RPMI7951 (cell line): Measurements from ENCODE around the gene LGSN. TPM values are rescaled to one million over a fixed set of nuclear protein-coding genes. Genes with fewer than 3 reads are reported as not detected.
"Not testable (repeated sequence)": the region's sequence is repeated elsewhere in the genome, so short reads cannot be mapped to it uniquely, and the experiment has no call there.

Experiments
- DNase-seq: peaks from one replicate; pipeline ENCODE4 v3.0.0-alpha.2; 2012; ENCODE audit warnings: low read depth
- total RNA-seq: library from RNA; depleted of rRNA; stranded (reverse); fragments of >200 nt; shearing (Covaris generic); gene quantifications from 2 replicates; pipeline ENCODE4 v1.2.3, GENCODE V29; 2014; rRNA removed

The LGSN gene
- total RNA-seq, result not detected in 2 replicates

- DNase-seq, result no peak
These were observed at the start of gene LGSN for GRCh38 chr6:63319939-63320338. LGSN (minus strand) TSS chr6:63319983; CDS start chr6:63319943, 40 bp downstream.

GRCh38 chr6:63368347-63368746 lies 48.6 kb upstream of the LGSN start:
- DNase-seq, result no peak

GRCh38 chr6:63362500-63363120 lies 42.8 kb upstream of the LGSN start:
- DNase-seq, result not testable (repeated sequence)

- DNase-seq, result not testable (repeated sequence)
These were observed 37.6 kb upstream of the LGSN start for GRCh38 chr6:63357384-63357783.

- no peak for DNase-seq
These were observed 35.8 kb upstream of the LGSN start for GRCh38 chr6:63355632-63356031.

GRCh38 chr6:63353286-63353630 lies 33.5 kb upstream of the LGSN start:
- DNase-seq, result no peak

GRCh38 chr6:63352544-63353285 lies 32.9 kb upstream of the LGSN start:
- DNase-seq, result peak; percentile 27

- DNase-seq, result peak; percentile 30
These were observed 32.3 kb upstream of the LGSN start for GRCh38 chr6:63352069-63352543.

- no peak for DNase-seq
These were observed 29.6 kb upstream of the LGSN start for GRCh38 chr6:63349401-63349800.

- no peak for DNase-seq
These were observed 29.1 kb upstream of the LGSN start for GRCh38 chr6:63348836-63349235.

- peak; percentile 47 for DNase-seq
These were observed 27.8 kb upstream of the LGSN start for GRCh38 chr6:63347599-63347998.

GRCh38 chr6:63346217-63346835 lies 26.5 kb upstream of the LGSN start:
- DNase-seq, result no peak

GRCh38 chr6:63340351-63340750 lies 20.6 kb upstream of the LGSN start:
- DNase-seq, result no peak

- not testable (repeated sequence) for DNase-seq
These were observed 14.9 kb upstream of the LGSN start for GRCh38 chr6:63334652-63335051.

GRCh38 chr6:63333440-63333839 lies 13.7 kb upstream of the LGSN start:
- DNase-seq, result no peak

- not testable (repeated sequence) for DNase-seq
These were observed 6.8 kb upstream of the LGSN start for GRCh38 chr6:63326630-63327029.

GRCh38 chr6:63322981-63323380 lies 3.2 kb upstream of the LGSN start:
- no peak for DNase-seq

GRCh38 chr6:63321821-63322220 lies 2.0 kb upstream of the LGSN start:
- no peak for DNase-seq

GRCh38 chr6:63317641-63318040 lies 2.1 kb downstream of the LGSN start:
- DNase-seq, result no peak

GRCh38 chr6:63316113-63316512 lies 3.7 kb downstream of the LGSN start:
- DNase-seq, result no peak

GRCh38 chr6:63313111-63313510 lies 6.7 kb downstream of the LGSN start:
- no peak for DNase-seq

- peak; percentile 39 for DNase-seq
These were observed 12.1 kb downstream of the LGSN start for GRCh38 chr6:63307581-63308246.
